GM10248 (cell line): ENCODE data around the gene GRID1.

ENCODE experiments used
- CTCF ChIA-PET: fragments of 300-600 bp; sonication (Branson Sonifier 250); formaldehyde crosslinking; extraction: SDS; loops from one replicate; lab custom pipeline; 2021; ENCODE audit warnings: antibody characterized with exemption; lab: Yijun Ruan, JAX
- POLR2A ChIA-PET: fragments of 350-650 bp; sonication (Branson Sonifier 250); formaldehyde crosslinking; extraction: SDS; loops from one replicate; lab custom pipeline; 2020; ENCODE audit warnings: antibody characterized with exemption; lab: Yijun Ruan, JAX
- DNase-seq: peaks from one replicate; pipeline ENCODE4 v3.0.0; 2012; ENCODE audit errors: extremely low spot score
- CTCF ChIP-seq: IDR thresholded peaks from 2 replicates; pipeline ENCODE4 v1.5.1; 2012; ENCODE audit warnings: mild to moderate bottlenecking, low read depth; ENCODE audit errors: extremely low read depth, missing control alignments, control extremely low read depth

The GRID1 gene

GRCh38 chr10:86345296-86345858 lies 21.2 kb downstream of the GRID1 start:
- TF ChIP-seq CTCF = no peak
- CTCF ChIA-PET = interaction anchor here (1.4 to 2.2 kb wide), 3 partner anchors 8 to 239 kb away, joined by 3 to 9 read pairs (median 4); no protein-coding TSS in a partner anchor
- no peak for DNase-seq
- POLR2A ChIA-PET = interaction anchor here (0.6 kb wide), 1 partner anchor 1480 kb away, joined by 4 read pairs; no protein-coding TSS in a partner anchor

- peak; percentile 4 for TF ChIP-seq CTCF
- ChIA-PET CTCF (interaction anchor here (1.4 to 1.7 kb wide), 2 partner anchors 9 to 10 kb away, joined by 3 to 4 read pairs; no protein-coding TSS in a partner anchor), POLR2A (no interaction called here)
- DNase-seq = no peak
Measured at GRCh38 chr10:86344714-86345161, 21.9 kb downstream of the GRID1 start.

GRCh38 chr10:86344281-86344680 lies 22.3 kb downstream of the GRID1 start:
- ChIA-PET POLR2A (no interaction called here), CTCF (interaction anchor here (1.4 kb wide), 1 partner anchor 9 kb away, joined by 3 read pairs; no protein-coding TSS in a partner anchor)
- TF ChIP-seq CTCF = no peak
- DNase-seq = no peak

- ChIA-PET POLR2A (no interaction called here), CTCF (interaction anchor here (1.4 kb wide), 1 partner anchor 10 kb away, joined by 3 read pairs; no protein-coding TSS in a partner anchor)
- DNase-seq = no peak
- TF ChIP-seq CTCF = no peak
Measured at GRCh38 chr10:86343761-86344160, 22.8 kb downstream of the GRID1 start.

- ChIA-PET CTCF (interaction anchor here (1.3 kb wide), 1 partner anchor 36 kb away, joined by 3 read pairs; no protein-coding TSS in a partner anchor), POLR2A (no interaction called here)
- DNase-seq = no peak
- no peak for TF ChIP-seq CTCF
Measured at GRCh38 chr10:86342111-86342863, 24.3 kb downstream of the GRID1 start.

- TF ChIP-seq CTCF = no peak
- no peak for DNase-seq
- ChIA-PET POLR2A (no interaction called here), CTCF (no interaction called here)
Measured at GRCh38 chr10:86341361-86341811, 25.2 kb downstream of the GRID1 start.
